ENCODE data around the gene RFPL2.
"Not testable (repeated sequence)": the region's sequence is repeated elsewhere in the genome, so short reads cannot be mapped to it uniquely, and the experiment has no call there.

Gene RFPL2

GRCh38 chr22:32158712-32159533, 46.0 kb downstream of the RFPL2 start, which contains the start of gene C22orf42:
Gene C22orf42, minus strand, starts transcription at chr22:32159303. Its CDS starts 88 bp downstream, at chr22:32159215.
- DNase-seq = no peak

- not testable (repeated sequence) for DNase-seq
Observed at GRCh38 chr22:32157632-32158031, 47.2 kb downstream of the RFPL2 start.

- DNase-seq = not testable (repeated sequence)
Observed at GRCh38 chr22:32154727-32155126, 50.1 kb downstream of the RFPL2 start.

DNA sequence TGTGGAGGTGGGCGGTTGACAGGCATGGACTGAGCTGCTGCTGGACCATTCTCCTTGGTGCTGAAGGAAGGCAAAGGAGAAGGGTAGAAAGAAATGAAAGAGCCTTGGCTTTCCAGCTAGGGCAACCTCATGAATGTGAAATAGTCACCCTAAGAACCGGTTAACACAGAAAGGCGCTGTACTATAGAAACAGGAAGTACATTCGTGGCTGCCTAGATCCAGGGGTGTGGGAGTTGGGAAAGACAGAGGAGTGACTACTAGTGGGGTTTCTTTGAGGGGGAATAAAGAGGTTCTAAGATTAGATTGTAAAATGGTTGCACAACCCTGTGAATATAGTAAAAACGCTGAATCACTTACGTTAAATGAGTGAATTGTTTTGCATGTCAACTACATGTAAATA, 53.2 kb downstream of the RFPL2 start:
- DNase-seq = not testable (repeated sequence)

- not testable (repeated sequence) for DNase-seq
Observed at GRCh38 chr22:32150647-32151046, 54.2 kb downstream of the RFPL2 start.

GRCh38 chr22:32148372-32148771, 56.5 kb downstream of the RFPL2 start:
- DNase-seq = not testable (repeated sequence)

- DNase-seq = not testable (repeated sequence)
Observed at GRCh38 chr22:32147128-32147527, 57.7 kb downstream of the RFPL2 start.

- no peak for DNase-seq
Observed at GRCh38 chr22:32144496-32145274, 60.2 kb downstream of the RFPL2 start.

GRCh38 chr22:32142600-32142999, 62.3 kb downstream of the RFPL2 start:
- DNase-seq = no peak

GRCh38 chr22:32140688-32141087, 64.2 kb downstream of the RFPL2 start:
- not testable (repeated sequence) for DNase-seq
